Neural progenitor cell (in vitro differentiated cells): Measurements from ENCODE around the gene DRC1.
A peak's percentile ranks its signal among the peaks of the same experiment; 100 is the strongest.

Experiments
- CTCF ChIP-seq: fragments of 200-600 bp; sonication (generic); IDR thresholded peaks from 2 replicates; pipeline ENCODE4 v1.5.1; 2017; ENCODE audit warnings: antibody characterized with exemption, mild to moderate bottlenecking
- EZH2 ChIP-seq: fragments of 200-600 bp; sonication (generic); IDR thresholded peaks from 2 replicates; pipeline ENCODE4 v1.6.1; 2017; ENCODE audit warnings: antibody characterized with exemption, mild to moderate bottlenecking, moderate library complexity
- EZH2phosphoT487 ChIP-seq: fragments of 200-600 bp; sonication (generic); IDR thresholded peaks from 2 replicates; pipeline ENCODE4 v1.6.1; 2017; ENCODE audit warnings: antibody characterized with exemption

GRCh38 chr2:26469092-26469710 is 67.5 kb downstream of the DRC1 start:
- TF ChIP-seq CTCF (peak; percentile 93), EZH2phosphoT487 (no peak), EZH2 (no peak)
